Tibial artery (tissue), 4 donors: ENCODE measurements around the gene SH3RF3.

Experiments used
- DNase-seq, 2 donors: peaks; one replicate each; pipeline ENCODE4 v3.0.0-alpha.2; 2019
- H3K27ac ChIP-seq, 2 donors: fragments of 200-600 bp; sonication (generic) in 1 of 2; 1 replicate in 1 of 2; 2 replicates in 1 of 2; pipeline ENCODE4 v1.5.1; 2018 to 2019; ENCODE audit warnings: mild to moderate bottlenecking in 1 of 2
- H3K27me3 ChIP-seq, 2 donors: fragments of 200-600 bp; sonication (generic) in 1 of 2; one replicate each; pipeline versions ENCODE4 v1.5.1 to v1.6.0; 2016 to 2019
- H3K36me3 ChIP-seq, 3 donors: fragments of 200-600 bp; sonication (generic) in 2 of 3; one replicate each; pipeline ENCODE4 v1.5.1; 2016 to 2019; ENCODE audit warnings: mild to moderate bottlenecking in 2 of 3
- H3K4me1 ChIP-seq, 4 donors: fragments of 200-600 bp; sonication (generic) in 2 of 4; 1 replicate in 3 of 4; 2 replicates in 1 of 4; pipeline ENCODE4 v1.5.1; 2016 to 2019
- H3K4me3 ChIP-seq, 2 donors: fragments of 200-600 bp; sonication (generic) in 1 of 2; 1 replicate in 1 of 2; 2 replicates in 1 of 2; pipeline ENCODE4 v1.5.1; 2018 to 2019; ENCODE audit warnings: mild to moderate bottlenecking in 2 of 2
- H3K9me3 ChIP-seq, 3 donors: fragments of 200-600 bp; sonication (generic) in 1 of 3; one replicate each; pipeline ENCODE4 v1.5.1; 2016 to 2019
- CTCF ChIP-seq, 2 experiments: fragments of 200-600 bp in 1 of 2; fragments of 450-650 bp in 1 of 2; IDR thresholded peaks; one replicate each; pipeline ENCODE4 v1.5.1; 2017 to 2019; ENCODE audit warnings: antibody characterized with exemption in 2 of 2, mild to moderate bottlenecking in 1 of 2, moderate library complexity in 1 of 2
- intact Hi-C: fragments of 100-400 bp; cut with DNase I; formaldehyde crosslinking; loops from one replicate; pipeline ENCODE4 v1.15.0; 2023; ENCODE audit warnings: low total_unique reads

SH3RF3 gene

GRCh38 chr2:109428841-109429566, 300.0 kb downstream of the SH3RF3 start:
- Histone ChIP-seq H3K4me1 (no peaks in the 10 kb centered on the region), H3K27me3 (no peaks in the 10 kb centered on the region), H3K27ac (no peak overlapping the region), H3K4me3 (no peak overlapping the region), H3K36me3 (peaks cover 0 to 16% (median 0%) of the 10 kb centered on the region in 3 donors), H3K9me3 (no peaks in the 10 kb centered on the region)
- no peak for DNase-seq
- intact Hi-C loops: no loop called here
- TF ChIP-seq CTCF (IDR thresholded peaks at IDR 0.05): no peak

- Histone ChIP-seq H3K9me3 (no peaks in the 10 kb centered on the region), H3K4me1 (peaks cover 0 to 2% (median 0%) of the 10 kb centered on the region in 4 donors), H3K4me3 (no peak overlapping the region), H3K36me3 (peaks cover 0 to 22% (median 0%) of the 10 kb centered on the region in 3 donors), H3K27ac (no peak overlapping the region), H3K27me3 (no peaks in the 10 kb centered on the region)
- DNase-seq: no peak
- no peak for TF ChIP-seq CTCF (IDR thresholded peaks at IDR 0.05)
- intact Hi-C loops: no loop called here
Measured at GRCh38 chr2:109429567-109430328, 300.7 kb downstream of the SH3RF3 start.

- no peaks in the 10 kb centered on the region for H3K27me3 ChIP-seq
Measured at GRCh38 chr2:109430329-109430636, 301.3 kb downstream of the SH3RF3 start.

GRCh38 chr2:109432421-109432820, 303.4 kb downstream of the SH3RF3 start:
- Histone ChIP-seq H3K9me3 (no peaks in the 10 kb centered on the region), H3K4me1 (peaks cover 6 to 28% (median 21%) of the 10 kb centered on the region in 4 donors), H3K36me3 (peaks cover 0 to 30% (median 0%) of the 10 kb centered on the region in 3 donors), H3K27me3 (no peaks in the 10 kb centered on the region), H3K27ac (no peak overlapping the region), H3K4me3 (no peak overlapping the region)
- TF ChIP-seq CTCF (IDR thresholded peaks at IDR 0.05): no peak
- DNase-seq: peak in 1 of 2 donors; percentile 63
- intact Hi-C loops: no loop called here

More at GRCh38 chr2:109430329-109430636, 301.3 kb downstream of the SH3RF3 start:
- Histone ChIP-seq H3K36me3 (peaks cover 0 to 22% (median 0%) of the 10 kb centered on the region in 3 donors), H3K27ac (no peak overlapping the region), H3K4me3 (no peak overlapping the region), H3K4me1 (peaks cover 0 to 7% (median 2%) of the 10 kb centered on the region in 4 donors), H3K9me3 (no peaks in the 10 kb centered on the region)
- TF ChIP-seq CTCF (IDR thresholded peaks at IDR 0.05): no peak
- intact Hi-C loops: no loop called here
- no peak for DNase-seq

- Histone ChIP-seq H3K9me3 (no peaks in the 10 kb centered on the region), H3K27ac (no peak overlapping the region), H3K36me3 (peaks cover 0 to 30% (median 0%) of the 10 kb centered on the region in 3 donors), H3K4me3 (no peak overlapping the region), H3K27me3 (no peaks in the 10 kb centered on the region), H3K4me1 (peaks cover 9 to 39% (median 31%) of the 10 kb centered on the region in 4 donors)
- DNase-seq: peak in 1 of 2 donors; percentile 52
- intact Hi-C loops: no loop called here
- TF ChIP-seq CTCF (IDR thresholded peaks at IDR 0.05): no peak
Measured at GRCh38 chr2:109433486-109433885, 304.5 kb downstream of the SH3RF3 start.
